Fibroblast of the aortic adventitia (primary cell): ENCODE data around the gene DPP7. TPM values are rescaled to one million over a fixed set of nuclear protein-coding genes. Genes with fewer than 3 reads are reported as not detected.

Experiments used
- DNase-seq: peaks from one replicate; pipeline ENCODE4 v3.0.0-alpha.2; 2010; ENCODE audit warnings: low read depth
- H3K4me3 ChIP-seq: 2 replicates; pipeline ENCODE4 v1.5.1; 2011; ENCODE audit warnings: low read depth, mild to moderate bottlenecking, control low read depth, low read length, moderate library complexity
- CTCF ChIP-seq: IDR thresholded peaks from 2 replicates; pipeline ENCODE4 v1.5.1; 2011; ENCODE audit warnings: mild to moderate bottlenecking, low read length, control low read depth, inconsistent platforms; ENCODE audit not compliant: insufficient read depth
- total RNA-seq: library from RNA; depleted of rRNA; stranded (reverse); fragments of >200 nt; gene quantifications from 2 replicates; pipeline ENCODE4 v1.2.3, GENCODE V29; 2012; ENCODE audit warnings: low replicate concordance

DPP7 gene
- total RNA-seq, 1 donor, result 69.5 TPM

DNA sequence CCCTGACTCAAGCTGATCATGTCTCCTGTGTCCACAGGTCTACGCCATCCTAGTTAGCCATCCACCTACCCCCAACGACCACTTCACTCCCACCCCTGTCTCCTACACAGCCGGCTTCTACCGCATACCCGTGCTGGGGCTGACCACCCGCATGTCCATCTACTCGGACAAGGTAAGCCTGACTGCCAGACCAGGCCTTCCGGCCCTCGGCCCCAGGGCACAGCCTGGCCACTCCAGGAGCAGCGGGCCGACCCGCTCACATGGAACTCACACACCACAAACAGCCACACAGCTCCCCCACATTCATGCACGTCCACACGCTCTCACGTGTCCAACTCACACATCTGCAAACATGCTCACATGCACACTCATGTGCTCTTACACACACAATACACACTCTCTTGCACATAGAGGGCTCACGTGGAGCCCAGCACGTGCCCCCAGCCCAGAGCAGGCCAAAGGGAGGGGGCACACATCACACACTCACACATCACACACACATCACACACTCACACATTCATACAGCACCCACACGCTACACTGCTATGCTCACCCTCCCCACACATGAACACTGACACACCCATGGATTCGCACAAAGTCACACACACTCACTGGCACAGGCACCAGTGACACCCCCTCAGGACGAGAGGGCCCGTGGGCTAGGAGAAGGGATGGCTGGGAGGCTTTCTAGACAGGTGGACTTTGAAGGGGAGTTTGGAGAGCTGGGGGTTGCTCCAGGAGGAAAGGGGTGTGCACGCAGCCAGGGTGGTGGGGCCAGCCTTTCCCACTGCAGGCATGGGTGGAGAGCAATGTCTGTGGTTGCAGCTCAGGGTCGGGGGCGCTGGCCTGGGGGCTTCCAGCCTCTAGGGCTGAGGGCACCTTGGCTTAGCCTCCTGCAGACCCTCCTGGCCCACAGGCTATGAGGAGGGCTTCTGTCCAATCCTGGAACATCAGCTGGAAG, 27.7 kb upstream of the DPP7 start:
- DNase-seq, result no peak
- no peak for TF ChIP-seq CTCF
- H3K4me3 ChIP-seq, result no peak overlapping the region

DNA sequence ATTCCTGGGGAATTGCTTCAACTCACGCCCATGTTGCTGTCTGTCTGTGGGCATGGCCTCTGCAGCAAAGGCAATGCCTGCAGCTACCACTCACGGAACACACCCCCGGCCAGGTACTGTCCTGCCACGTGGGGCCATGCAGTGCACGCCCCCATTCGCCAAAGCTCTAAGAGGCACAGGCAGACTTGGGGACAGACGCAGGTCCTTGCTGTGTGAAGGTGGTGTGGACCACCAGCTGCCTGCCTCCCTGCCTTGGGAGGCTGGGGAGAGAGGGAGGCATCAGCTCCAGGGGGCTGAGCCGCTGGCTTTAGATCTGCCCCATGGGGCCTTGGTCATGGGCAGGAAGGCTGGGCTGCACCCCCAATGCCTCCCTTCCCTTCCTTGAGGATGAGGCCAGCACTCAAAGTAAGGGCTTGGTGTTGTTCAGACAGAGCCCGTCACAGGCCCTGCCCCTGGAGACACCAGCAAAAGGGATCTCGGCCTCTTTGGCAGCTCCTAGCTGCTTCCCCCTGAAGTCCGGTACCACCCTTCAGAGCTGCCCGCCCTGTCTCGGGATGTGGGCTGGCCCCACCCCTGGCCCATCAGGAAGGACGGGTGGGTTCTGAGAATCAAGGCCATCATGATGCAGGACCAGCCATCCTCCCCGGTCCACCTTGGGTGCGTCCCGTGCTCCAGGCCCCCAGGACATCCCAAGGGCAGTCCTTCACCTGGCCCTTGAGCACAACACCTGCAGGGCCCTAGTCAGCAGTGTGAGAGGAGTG, 26.7 kb upstream of the DPP7 start:
- no peak for TF ChIP-seq CTCF
- DNase-seq, result no peak
- no peak overlapping the region for H3K4me3 ChIP-seq

- TF ChIP-seq CTCF, result no peak
- DNase-seq, result no peak
- no peak overlapping the region for H3K4me3 ChIP-seq
Observed at GRCh38 chr9:137140151-137141012, 25.8 kb upstream of the DPP7 start.

DNA sequence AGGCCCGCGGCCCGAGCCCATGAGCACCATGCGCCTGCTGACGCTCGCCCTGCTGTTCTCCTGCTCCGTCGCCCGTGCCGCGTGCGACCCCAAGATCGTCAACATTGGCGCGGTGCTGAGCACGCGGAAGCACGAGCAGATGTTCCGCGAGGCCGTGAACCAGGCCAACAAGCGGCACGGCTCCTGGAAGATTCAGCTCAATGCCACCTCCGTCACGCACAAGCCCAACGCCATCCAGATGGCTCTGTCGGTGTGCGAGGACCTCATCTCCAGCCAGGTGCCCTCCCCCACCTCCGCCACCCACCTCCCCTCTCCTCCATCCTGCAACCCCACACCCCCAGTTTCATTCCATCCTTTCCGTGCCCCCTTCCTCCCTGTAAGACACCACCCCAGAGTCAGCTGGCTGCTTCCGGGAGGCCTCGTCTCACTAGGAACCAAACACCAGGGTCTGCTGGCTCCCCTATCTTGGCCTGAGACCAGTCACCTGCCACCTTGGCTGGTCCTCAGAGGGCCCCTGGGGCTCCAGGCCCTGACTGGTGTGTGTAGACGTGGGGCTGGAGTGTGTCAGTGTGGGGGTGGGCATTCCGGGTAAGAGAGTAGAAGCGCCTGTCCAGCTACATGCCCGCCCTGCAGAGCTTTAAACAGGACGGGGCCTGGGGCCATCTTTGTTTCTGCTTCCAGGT, 25.1 kb upstream of the DPP7 start:
- no peak for DNase-seq
- TF ChIP-seq CTCF, result no peak

GRCh38 chr9:137138722-137139467, 24.4 kb upstream of the DPP7 start, which contains the start of gene GRIN1:
TSS of gene GRIN1 (plus strand) at chr9:137139154. CDS start at chr9:137139487, 333 bp downstream.
- no peak within 1 kb of the TSS for H3K4me3 ChIP-seq
- DNase-seq, result peak; percentile 15
- no peak for TF ChIP-seq CTCF

More for the DNA sequence above, 25.1 kb upstream of the DPP7 start:
- no peak overlapping the region for H3K4me3 ChIP-seq
